GM12874 (cell line): ENCODE results near the gene NUDT6.

Experiments used
- TF ChIP-seq, protein P1 (sequence below): IDR thresholded peaks from 2 replicates; pipeline ENCODE4 v1.5.1; 2011; ENCODE audit warnings: low read depth, mild to moderate bottlenecking, control low read depth, low read length, moderate library complexity; ENCODE audit not compliant: insufficient read depth

Gene NUDT6

DNA sequence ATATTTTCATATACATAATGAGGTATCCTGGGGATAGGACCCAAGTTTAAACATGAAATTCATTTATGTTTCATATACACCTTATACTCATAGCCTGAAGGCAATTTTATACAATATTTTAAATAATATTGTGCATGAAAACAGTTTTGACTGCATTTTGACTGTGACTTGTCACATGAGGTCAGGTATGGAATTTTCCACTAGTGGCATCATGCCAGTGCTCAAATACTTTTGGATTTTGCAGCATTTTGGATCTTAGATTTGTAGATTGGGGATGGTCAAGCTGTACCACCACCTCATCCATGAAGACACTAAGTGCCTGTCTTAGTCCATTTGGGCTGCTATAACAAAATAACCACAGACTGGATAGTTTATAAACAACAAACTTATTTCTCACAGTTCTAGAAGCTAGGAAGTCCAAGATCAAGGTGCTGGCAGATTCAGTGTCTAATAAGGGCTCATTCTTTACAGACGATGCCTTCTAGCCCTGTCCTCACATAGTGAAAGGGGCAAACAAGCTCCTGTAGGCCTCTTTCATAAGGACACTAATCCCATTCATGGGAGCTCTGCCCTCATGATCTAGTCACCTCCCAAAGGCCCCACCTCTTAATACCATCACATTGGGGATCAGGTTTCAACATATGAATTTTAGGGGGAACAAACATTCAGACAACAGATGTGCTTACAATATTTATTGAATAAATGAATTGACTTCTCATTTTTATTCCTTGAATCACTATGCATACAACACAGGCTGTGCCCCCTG is 9.4 kb downstream of the NUDT6 start:
- TF ChIP-seq, protein P1, sequence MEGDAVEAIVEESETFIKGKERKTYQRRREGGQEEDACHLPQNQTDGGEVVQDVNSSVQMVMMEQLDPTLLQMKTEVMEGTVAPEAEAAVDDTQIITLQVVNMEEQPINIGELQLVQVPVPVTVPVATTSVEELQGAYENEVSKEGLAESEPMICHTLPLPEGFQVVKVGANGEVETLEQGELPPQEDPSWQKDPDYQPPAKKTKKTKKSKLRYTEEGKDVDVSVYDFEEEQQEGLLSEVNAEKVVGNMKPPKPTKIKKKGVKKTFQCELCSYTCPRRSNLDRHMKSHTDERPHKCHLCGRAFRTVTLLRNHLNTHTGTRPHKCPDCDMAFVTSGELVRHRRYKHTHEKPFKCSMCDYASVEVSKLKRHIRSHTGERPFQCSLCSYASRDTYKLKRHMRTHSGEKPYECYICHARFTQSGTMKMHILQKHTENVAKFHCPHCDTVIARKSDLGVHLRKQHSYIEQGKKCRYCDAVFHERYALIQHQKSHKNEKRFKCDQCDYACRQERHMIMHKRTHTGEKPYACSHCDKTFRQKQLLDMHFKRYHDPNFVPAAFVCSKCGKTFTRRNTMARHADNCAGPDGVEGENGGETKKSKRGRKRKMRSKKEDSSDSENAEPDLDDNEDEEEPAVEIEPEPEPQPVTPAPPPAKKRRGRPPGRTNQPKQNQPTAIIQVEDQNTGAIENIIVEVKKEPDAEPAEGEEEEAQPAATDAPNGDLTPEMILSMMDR = no peak

DNA sequence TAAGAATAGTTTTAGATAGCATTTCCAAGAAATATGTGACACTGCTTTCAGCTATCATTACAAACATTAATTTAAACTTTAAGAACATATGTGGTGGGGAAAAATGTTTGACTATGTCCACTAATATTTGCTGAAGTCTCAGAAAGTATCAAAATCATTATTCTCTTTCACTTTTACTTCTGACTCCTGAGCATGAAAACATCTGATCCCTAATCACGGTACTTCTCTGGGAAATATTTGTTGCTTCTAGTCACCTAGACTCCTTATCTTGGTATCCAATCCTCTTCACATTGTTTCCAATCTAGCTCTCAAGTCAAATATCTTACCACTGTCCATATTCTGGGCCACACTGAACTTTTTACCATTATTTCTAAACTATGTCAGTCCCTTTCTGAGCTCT is 10.8 kb downstream of the NUDT6 start:
- TF ChIP-seq, protein P1 = no peak

DNA sequence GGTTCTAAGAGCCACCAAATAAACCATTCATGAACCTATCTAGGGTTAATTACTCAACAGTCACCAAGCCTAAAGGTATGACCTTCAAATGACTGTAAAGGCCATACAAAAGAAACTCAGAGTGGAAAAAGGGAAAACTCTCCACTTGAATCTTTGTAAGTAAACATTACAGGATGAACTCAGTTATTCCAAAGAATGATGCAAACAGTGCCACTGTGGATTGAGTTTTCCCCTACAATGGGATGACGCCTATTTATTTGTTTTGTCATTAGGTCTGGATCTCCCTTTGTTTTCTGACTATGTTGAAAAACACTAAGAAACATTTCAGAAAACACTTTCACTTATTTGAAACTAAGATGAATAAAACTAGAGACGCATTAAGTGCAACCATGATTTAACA is 12.7 kb downstream of the NUDT6 start:
- TF ChIP-seq, protein P1 = no peak

DNA sequence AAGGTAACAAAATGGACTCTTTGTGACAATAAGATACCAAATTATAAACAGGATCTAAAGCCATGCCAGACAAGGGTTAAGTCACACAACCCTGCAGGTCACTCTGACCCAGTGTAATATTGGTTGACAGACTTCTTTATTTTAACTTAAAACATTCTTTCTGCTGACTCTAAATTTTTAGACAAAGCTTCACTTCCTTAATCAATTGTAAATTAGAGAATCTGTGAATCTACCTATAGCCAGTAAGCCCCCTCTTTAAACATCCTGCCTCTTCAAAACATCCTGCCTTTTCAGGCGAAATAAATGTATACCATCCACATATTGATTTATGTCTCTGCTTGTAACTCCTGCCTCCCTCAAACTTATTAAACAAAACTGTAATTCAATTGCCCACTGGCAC is 14.2 kb downstream of the NUDT6 start:
- TF ChIP-seq, protein P1 = no peak

DNA sequence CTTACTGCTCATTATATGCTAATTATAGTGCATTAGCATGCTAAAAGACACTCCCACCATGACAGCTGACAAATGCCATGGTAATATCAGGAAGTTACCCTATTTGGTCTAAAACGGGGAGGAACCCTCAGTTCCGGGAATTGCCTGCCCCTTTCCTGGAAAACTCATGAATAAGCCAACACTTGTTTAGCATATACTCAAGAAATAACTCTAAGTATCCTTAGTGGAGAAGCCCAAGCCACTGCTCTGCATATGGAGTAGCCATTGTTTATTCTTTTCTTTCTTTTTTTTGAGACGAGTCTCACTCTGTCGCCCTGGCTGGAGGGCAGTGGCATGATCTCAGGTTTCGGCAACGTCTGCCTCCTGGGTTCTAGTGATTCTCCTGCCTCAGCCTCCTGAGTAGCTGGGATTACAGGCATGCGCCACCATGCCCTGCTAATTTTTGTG is 15.5 kb downstream of the NUDT6 start:
- TF ChIP-seq, protein P1 = no peak

DNA sequence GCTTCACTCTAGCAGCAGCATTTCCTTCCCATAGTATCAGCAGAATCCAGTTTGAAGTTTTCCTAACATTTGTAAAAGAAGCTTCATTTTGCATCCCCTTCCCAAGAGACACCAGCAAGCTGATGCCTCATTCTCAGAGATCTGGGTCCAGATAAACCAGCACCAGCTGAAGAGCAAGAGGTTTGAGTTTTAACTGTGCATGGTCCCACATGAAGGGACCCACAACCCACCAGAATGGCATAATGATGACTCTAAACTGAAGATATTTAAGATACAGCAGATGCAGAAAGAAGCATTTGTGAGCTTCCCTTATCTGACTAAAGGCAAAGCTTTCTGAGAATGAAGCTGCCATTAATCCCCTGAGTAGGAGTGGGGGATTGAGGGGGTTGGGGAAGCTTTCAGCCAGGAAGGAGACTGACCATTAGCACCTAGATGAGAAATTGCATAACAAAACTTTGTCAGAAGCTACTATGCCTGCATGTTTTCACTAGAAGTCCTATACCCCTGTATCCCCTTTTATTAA is 18.6 kb downstream of the NUDT6 start:
- TF ChIP-seq, protein P1 = no peak

DNA sequence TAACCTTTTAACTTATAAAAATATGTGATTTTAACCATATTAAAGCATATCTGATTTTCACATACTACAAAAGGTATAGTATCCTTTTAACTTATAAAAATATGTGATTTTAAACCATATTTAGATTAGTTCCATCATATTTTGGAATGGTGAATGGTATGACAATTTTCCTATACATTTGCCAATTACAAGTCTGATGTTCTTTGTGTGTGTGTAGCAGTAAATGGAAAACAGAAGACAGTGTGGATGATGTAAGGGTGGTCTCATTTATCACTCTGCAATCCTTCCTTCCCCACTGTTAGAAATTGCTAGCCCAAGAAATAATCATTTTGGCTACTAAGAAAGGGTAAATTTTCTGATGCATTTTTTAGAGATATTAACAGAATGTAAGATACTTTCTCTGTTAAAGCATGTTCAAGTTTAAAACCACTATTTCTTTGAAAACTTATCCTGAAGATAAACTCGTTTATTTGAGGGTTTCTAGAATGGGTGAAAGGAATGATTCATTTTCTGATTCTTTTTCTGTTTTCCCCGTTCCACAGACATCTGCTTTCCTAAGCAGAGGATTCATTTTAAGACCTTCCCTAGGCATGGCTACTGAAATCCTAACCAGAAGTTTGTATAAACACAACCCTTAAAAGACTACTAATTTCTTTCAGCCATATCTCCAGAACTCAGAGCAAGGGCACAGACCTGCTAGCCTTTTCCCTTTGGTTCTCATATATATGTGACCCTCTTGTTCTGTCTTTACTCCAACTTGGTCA is 21.0 kb downstream of the NUDT6 start:
- TF ChIP-seq, protein P1 = no peak
